Liver (tissue), 9 donors: ENCODE data around the gene BNC2. TPM values are rescaled to one million over a fixed set of nuclear protein-coding genes. Genes with fewer than 3 reads are reported as not detected.
"Not testable (repeated sequence)": the region's sequence is repeated elsewhere in the genome, so short reads cannot be mapped to it uniquely, and the experiment has no call there.

ENCODE experiments used
- DNase-seq: peaks from one replicate; pipeline ENCODE4 v3.0.0-alpha.2; 2017; ENCODE audit warnings: low spot score
- H3K27ac ChIP-seq, 2 donors: one replicate each; pipeline ENCODE4 v1.7.0; 2013; ENCODE audit warnings: inconsistent platforms in 2 of 2, low read length in 2 of 2, control low read depth in 1 of 2, low read depth in 1 of 2, mild to moderate bottlenecking in 1 of 2
- H3K27me3 ChIP-seq, 4 donors: one replicate each; pipeline versions ENCODE4 v1.6.1 to v1.7.0; 2013; ENCODE audit warnings: low read length in 3 of 4, inconsistent platforms in 1 of 4, mild to moderate bottlenecking in 1 of 4, moderate library complexity in 1 of 4; ENCODE audit not compliant: control insufficient read depth in 4 of 4, insufficient read depth in 4 of 4
- H3K36me3 ChIP-seq, 4 donors: one replicate each; pipeline versions ENCODE4 v1.6.1 to v1.7.0; 2013; ENCODE audit warnings: low read length in 3 of 4, mild to moderate bottlenecking in 3 of 4, low read depth in 1 of 4, moderate library complexity in 1 of 4; ENCODE audit not compliant: control insufficient read depth in 4 of 4, insufficient read depth in 3 of 4
- H3K4me1 ChIP-seq, 4 donors: one replicate each; pipeline versions ENCODE4 v1.6.1 to v1.7.0; 2013; ENCODE audit warnings: low read length in 3 of 4, mild to moderate bottlenecking in 3 of 4, moderate library complexity in 1 of 4; ENCODE audit not compliant: control insufficient read depth in 4 of 4, insufficient read depth in 4 of 4
- H3K4me3 ChIP-seq, 3 donors: one replicate each; pipeline versions ENCODE4 v1.6.1 to v1.7.0; 2013; ENCODE audit warnings: low read length in 3 of 3, control low read depth in 1 of 3, low read depth in 1 of 3, mild to moderate bottlenecking in 1 of 3
- H3K9ac ChIP-seq, 2 donors: one replicate each; pipeline ENCODE4 v1.7.0; 2013; ENCODE audit warnings: low read length in 2 of 2, mild to moderate bottlenecking in 2 of 2, moderate library complexity in 2 of 2, control low read depth in 1 of 2, low read depth in 1 of 2
- H3K9me3 ChIP-seq, 4 donors: one replicate each; pipeline versions ENCODE4 v1.6.1 to v1.7.0; 2013; ENCODE audit warnings: low read length in 3 of 4; ENCODE audit not compliant: control insufficient read depth in 4 of 4
- FOXA1 ChIP-seq: IDR thresholded peaks from 2 replicates; pipeline ENCODE4 v1.6.1; 2016; ENCODE audit warnings: antibody characterized with exemption
- FOXA2 ChIP-seq: IDR thresholded peaks from 2 replicates; pipeline ENCODE4 v1.6.1; 2016; ENCODE audit warnings: antibody characterized with exemption
- GABPA ChIP-seq, 2 donors: IDR thresholded peaks in 1 of 2; conservative IDR thresholded peaks in 1 of 2; 2 replicates each; pipeline ENCODE4 v1.6.1; 2016; ENCODE audit warnings: antibody characterized with exemption in 2 of 2, mild to moderate bottlenecking in 1 of 2, moderate library complexity in 1 of 2
- HNF4A ChIP-seq, 2 donors: conservative IDR thresholded peaks; 2 replicates each; pipeline ENCODE4 v1.6.1; 2016; ENCODE audit warnings: antibody characterized with exemption in 2 of 2, mild to moderate bottlenecking in 2 of 2
- HNF4G ChIP-seq: IDR thresholded peaks from 2 replicates; pipeline ENCODE4 v1.6.1; 2016; ENCODE audit warnings: antibody characterized with exemption
- JUND ChIP-seq, 2 donors: IDR thresholded peaks; 2 replicates each; pipeline ENCODE4 v1.6.1; 2016; ENCODE audit warnings: antibody characterized with exemption in 2 of 2
- NR2F2 ChIP-seq: IDR thresholded peaks from 2 replicates; pipeline ENCODE4 v1.6.1; 2016; ENCODE audit warnings: antibody characterized with exemption
- RAD21 ChIP-seq, 2 donors: IDR thresholded peaks; 2 replicates each; pipeline ENCODE4 v1.6.1; 2016; ENCODE audit warnings: antibody characterized with exemption in 2 of 2, mild to moderate bottlenecking in 2 of 2
- RXRA ChIP-seq, 2 donors: IDR thresholded peaks; 2 replicates each; pipeline ENCODE4 v1.6.1; 2017 to 2018; ENCODE audit warnings: antibody characterized with exemption in 2 of 2, mild to moderate bottlenecking in 1 of 2
- SP1 ChIP-seq: IDR thresholded peaks from 2 replicates; pipeline ENCODE4 v1.6.1; 2018; ENCODE audit warnings: antibody characterized with exemption, mild to moderate bottlenecking
- TAF1 ChIP-seq: conservative IDR thresholded peaks from 2 replicates; pipeline ENCODE4 v1.6.1; 2016; ENCODE audit warnings: antibody characterized with exemption, mild to moderate bottlenecking
- YY1 ChIP-seq: IDR thresholded peaks from 2 replicates; pipeline ENCODE4 v1.6.1; 2016; ENCODE audit warnings: antibody characterized with exemption, mild to moderate bottlenecking
- WGBS: extraction: QIAGEN DNeasy Blood & Tissue Kit; methylation state at CpG from one replicate; pipeline ENCODE4 v1.1.7; 2013; 5-methylcytosine and 5-hydroxymethylcytosine counted together
- polyA plus RNA-seq, 2 donors: library from polyadenylated mRNA; stranded (reverse) in 1 of 2; unstranded in 1 of 2; fragments of 200-250 nt in 1 of 2; fragments of >200 nt in 1 of 2; fragmentation: Nextera tagmentation in 1 of 2; extraction: Ambion mirVana in 1 of 2; gene quantifications; one replicate each; pipeline versions ENCODE4 v1.2.1 to v1.2.3, GENCODE V29; 2013 to 2015
- total RNA-seq, 2 donors: library from RNA; depleted of rRNA; stranded (reverse); fragments of >200 nt; gene quantifications; one replicate each; pipeline ENCODE4 v1.2.3, GENCODE V29; 2014
- TF ChIP-seq, protein P1 (sequence below): IDR thresholded peaks from 2 replicates; pipeline ENCODE4 v1.6.1; 2016; ENCODE audit warnings: antibody characterized with exemption
- TF ChIP-seq, protein P2 (sequence below): IDR thresholded peaks from 2 replicates; pipeline ENCODE4 v1.6.1; 2016; ENCODE audit warnings: antibody characterized with exemption
- TF ChIP-seq, protein P3 (sequence below): IDR thresholded peaks from 2 replicates; pipeline ENCODE4 v1.6.1; 2016; ENCODE audit warnings: antibody characterized with exemption, mild to moderate bottlenecking
- TF ChIP-seq, protein P4 (sequence below): fragments of 150-350 bp; IDR thresholded peaks from 2 replicates; pipeline ENCODE4 v1.5.1; 2017; ENCODE audit warnings: improper control_type of control experiment, low read depth, low read length; ENCODE audit not compliant: missing input control
- donor health status: healthy.
- donor health status: healthy.
- donor health status: healthy.
- donor health status: healthy.
- donor health status: healthy.

The BNC2 gene
- total and polyA plus RNA-seq, 4 donors: 0.07 to 0.67 (median 0.08) TPM

DNA sequence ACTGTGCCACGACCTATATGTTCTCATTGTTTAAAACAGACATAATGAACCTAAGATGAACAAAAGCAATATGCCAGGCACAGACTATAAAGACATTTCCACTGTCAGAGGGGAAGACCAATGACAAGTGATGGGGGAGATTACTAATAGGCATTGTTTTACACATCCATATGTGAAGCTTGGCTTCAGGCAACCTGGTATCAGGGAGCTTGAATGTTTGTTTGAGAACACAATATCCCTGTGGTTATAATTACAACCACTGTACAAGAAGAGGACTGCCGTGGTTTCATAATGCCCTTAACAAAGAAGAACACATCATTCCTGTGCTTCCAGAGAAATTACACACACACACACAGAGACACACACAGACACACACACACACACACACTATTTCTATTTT is 385.7 kb downstream of the BNC2 start:
- DNase-seq: no peak
- no peaks in the 10 kb centered on the region for H3K36me3 ChIP-seq
- TF ChIP-seq YY1: no peak
- no peak overlapping the region for H3K27ac ChIP-seq
- WGBS: 87% methylated on average over 2 of the region's 2 CpGs
- no peak overlapping the region for H3K4me3 ChIP-seq
- H3K4me1 ChIP-seq: no peaks in the 10 kb centered on the region
- H3K9ac ChIP-seq: no peak overlapping the region
- no peaks in the 10 kb centered on the region for H3K27me3 ChIP-seq
- H3K9me3 ChIP-seq: no peaks in the 10 kb centered on the region

DNA sequence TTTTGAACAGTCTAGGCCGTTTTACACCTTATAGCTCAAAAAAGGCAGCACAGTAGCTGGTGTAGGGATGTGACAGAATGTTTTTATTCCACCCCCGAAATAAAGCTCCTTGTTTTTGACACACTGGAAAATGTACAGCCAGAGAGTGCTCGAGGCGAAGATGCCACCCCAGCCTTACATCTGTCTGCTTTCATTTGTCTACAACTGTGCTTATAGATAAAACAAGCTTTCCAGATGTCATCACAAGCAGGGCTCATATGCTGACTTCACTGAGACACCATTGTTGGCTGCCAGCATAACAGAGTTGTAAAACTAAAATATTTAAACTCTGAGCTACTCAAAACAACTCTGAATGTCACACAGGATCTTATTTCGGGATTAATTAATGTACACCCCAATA is 386.3 kb downstream of the BNC2 start:
- DNase-seq: no peak
- H3K9ac ChIP-seq: no peak overlapping the region
- no peak overlapping the region for H3K4me3 ChIP-seq
- no peaks in the 10 kb centered on the region for H3K36me3 ChIP-seq
- H3K4me1 ChIP-seq: no peaks in the 10 kb centered on the region
- no peaks in the 10 kb centered on the region for H3K27me3 ChIP-seq
- TF ChIP-seq FOXA1 (no peak), SP1 (no peak)
- 54% methylated on average over 5 of the region's 5 CpGs for WGBS
- H3K9me3 ChIP-seq: no peaks in the 10 kb centered on the region
- H3K27ac ChIP-seq: no peak overlapping the region

DNA sequence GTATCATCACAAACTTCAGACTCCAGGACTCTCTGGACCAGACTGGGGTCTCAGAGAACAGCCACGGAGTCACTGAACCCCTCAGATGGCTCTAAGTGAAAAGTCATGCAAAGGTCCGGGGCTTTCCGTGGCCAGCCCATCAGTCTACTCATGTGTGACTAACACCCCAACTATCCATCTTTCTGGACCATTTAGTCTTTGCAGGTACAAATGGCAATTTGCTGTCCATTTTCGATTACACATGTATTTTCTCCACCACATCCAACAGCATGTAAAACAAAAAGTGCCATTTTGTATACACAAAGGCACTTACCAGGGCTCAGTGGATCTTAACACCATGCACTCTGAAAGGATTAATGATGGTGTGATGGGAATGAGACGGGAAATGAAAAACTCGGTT is 387.7 kb downstream of the BNC2 start:
- H3K27me3 ChIP-seq: no peaks in the 10 kb centered on the region
- no peak overlapping the region for H3K4me3 ChIP-seq
- H3K4me1 ChIP-seq: no peaks in the 10 kb centered on the region
- no peak for TF ChIP-seq JUND (IDR thresholded peaks at IDR 0.05)
- TF ChIP-seq RXRA (IDR thresholded peaks at IDR 0.05): no peak
- H3K36me3 ChIP-seq: no peaks in the 10 kb centered on the region
- H3K9me3 ChIP-seq: no peaks in the 10 kb centered on the region
- no peak overlapping the region for H3K27ac ChIP-seq
- WGBS: 89% methylated on average over 6 of the region's 6 CpGs
- no peak for DNase-seq
- no peak overlapping the region for H3K9ac ChIP-seq

DNA sequence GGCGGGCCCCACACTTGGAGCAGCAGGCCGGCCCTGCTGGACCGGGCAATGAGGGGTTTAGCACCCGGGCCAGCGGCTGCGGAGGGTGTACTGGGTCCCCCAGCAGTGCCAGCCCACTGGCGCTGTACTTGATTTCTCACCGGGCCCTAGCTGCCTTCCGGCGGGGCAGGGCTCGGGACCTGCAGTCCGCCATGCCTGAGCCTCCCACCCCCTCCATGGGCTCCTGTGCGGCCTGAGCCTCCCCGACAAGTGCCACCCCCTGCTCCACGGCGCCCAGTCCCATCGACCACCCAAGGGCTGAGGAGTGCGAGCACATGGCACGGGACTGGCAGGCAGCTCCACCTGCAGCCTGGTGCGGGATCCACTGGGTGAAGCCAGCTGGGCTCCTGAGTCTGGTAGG is 389.9 kb downstream of the BNC2 start:
- 97% methylated on average over 20 of the region's 20 CpGs for WGBS
- not testable (repeated sequence) for DNase-seq, H3K4me3 ChIP-seq

DNA sequence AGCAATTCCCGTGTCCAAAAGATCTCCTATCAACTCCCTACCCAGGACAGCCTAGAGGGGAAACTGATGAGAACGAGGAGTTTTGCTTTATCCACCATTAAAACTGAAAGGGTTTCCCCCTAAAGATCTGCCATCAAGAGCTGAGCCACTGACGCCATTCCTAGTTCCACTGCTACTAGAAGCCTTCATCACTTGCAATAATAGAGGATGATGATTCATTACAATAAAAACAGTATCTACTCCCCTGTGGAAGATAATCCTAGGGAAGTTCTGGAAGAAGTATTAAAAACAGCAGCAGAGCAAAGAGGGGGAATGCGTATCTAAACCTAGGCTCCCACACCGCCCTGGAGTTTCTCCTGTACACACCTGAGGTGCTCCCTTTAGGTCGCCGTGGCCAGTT is 394.5 kb downstream of the BNC2 start:
- no peak overlapping the region for H3K4me3 ChIP-seq
- H3K9me3 ChIP-seq: no peaks in the 10 kb centered on the region
- H3K27ac ChIP-seq: no peak overlapping the region

More for the DNA sequence above, 389.9 kb downstream of the BNC2 start:
- not testable (repeated sequence) for H3K9ac ChIP-seq, H3K36me3 ChIP-seq, H3K9me3 ChIP-seq, H3K4me1 ChIP-seq, H3K27me3 ChIP-seq, H3K27ac ChIP-seq

More for the DNA sequence above, 394.5 kb downstream of the BNC2 start:
- no peak overlapping the region for H3K9ac ChIP-seq
- H3K36me3 ChIP-seq: no peaks in the 10 kb centered on the region
- no peaks in the 10 kb centered on the region for H3K4me1 ChIP-seq
- H3K27me3 ChIP-seq: no peaks in the 10 kb centered on the region
- WGBS: 84% methylated on average over 7 of the region's 7 CpGs
- no peak for DNase-seq
- TF ChIP-seq GABPA (IDR thresholded peaks at IDR 0.05 in 1 of 2, conservative IDR thresholded peaks at IDR 0.05 in 1 of 2) (no peak), SP1 (no peak), TAF1 (no peak), FOXA1 (no peak), HNF4G (no peak), NR2F2 (no peak), YY1 (no peak), JUND (IDR thresholded peaks at IDR 0.05) (no peak), RAD21 (IDR thresholded peaks at IDR 0.05) (no peak), HNF4A (conservative IDR thresholded peaks at IDR 0.05) (no peak), FOXA2 (no peak)
- TF ChIP-seq, protein P1, sequence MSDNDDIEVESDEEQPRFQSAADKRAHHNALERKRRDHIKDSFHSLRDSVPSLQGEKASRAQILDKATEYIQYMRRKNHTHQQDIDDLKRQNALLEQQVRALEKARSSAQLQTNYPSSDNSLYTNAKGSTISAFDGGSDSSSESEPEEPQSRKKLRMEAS: no peak
- TF ChIP-seq, protein P2, sequence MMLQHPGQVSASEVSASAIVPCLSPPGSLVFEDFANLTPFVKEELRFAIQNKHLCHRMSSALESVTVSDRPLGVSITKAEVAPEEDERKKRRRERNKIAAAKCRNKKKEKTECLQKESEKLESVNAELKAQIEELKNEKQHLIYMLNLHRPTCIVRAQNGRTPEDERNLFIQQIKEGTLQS: no peak
- TF ChIP-seq, protein P3, sequence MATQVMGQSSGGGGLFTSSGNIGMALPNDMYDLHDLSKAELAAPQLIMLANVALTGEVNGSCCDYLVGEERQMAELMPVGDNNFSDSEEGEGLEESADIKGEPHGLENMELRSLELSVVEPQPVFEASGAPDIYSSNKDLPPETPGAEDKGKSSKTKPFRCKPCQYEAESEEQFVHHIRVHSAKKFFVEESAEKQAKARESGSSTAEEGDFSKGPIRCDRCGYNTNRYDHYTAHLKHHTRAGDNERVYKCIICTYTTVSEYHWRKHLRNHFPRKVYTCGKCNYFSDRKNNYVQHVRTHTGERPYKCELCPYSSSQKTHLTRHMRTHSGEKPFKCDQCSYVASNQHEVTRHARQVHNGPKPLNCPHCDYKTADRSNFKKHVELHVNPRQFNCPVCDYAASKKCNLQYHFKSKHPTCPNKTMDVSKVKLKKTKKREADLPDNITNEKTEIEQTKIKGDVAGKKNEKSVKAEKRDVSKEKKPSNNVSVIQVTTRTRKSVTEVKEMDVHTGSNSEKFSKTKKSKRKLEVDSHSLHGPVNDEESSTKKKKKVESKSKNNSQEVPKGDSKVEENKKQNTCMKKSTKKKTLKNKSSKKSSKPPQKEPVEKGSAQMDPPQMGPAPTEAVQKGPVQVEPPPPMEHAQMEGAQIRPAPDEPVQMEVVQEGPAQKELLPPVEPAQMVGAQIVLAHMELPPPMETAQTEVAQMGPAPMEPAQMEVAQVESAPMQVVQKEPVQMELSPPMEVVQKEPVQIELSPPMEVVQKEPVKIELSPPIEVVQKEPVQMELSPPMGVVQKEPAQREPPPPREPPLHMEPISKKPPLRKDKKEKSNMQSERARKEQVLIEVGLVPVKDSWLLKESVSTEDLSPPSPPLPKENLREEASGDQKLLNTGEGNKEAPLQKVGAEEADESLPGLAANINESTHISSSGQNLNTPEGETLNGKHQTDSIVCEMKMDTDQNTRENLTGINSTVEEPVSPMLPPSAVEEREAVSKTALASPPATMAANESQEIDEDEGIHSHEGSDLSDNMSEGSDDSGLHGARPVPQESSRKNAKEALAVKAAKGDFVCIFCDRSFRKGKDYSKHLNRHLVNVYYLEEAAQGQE: no peak
- TF ChIP-seq, protein P4, sequence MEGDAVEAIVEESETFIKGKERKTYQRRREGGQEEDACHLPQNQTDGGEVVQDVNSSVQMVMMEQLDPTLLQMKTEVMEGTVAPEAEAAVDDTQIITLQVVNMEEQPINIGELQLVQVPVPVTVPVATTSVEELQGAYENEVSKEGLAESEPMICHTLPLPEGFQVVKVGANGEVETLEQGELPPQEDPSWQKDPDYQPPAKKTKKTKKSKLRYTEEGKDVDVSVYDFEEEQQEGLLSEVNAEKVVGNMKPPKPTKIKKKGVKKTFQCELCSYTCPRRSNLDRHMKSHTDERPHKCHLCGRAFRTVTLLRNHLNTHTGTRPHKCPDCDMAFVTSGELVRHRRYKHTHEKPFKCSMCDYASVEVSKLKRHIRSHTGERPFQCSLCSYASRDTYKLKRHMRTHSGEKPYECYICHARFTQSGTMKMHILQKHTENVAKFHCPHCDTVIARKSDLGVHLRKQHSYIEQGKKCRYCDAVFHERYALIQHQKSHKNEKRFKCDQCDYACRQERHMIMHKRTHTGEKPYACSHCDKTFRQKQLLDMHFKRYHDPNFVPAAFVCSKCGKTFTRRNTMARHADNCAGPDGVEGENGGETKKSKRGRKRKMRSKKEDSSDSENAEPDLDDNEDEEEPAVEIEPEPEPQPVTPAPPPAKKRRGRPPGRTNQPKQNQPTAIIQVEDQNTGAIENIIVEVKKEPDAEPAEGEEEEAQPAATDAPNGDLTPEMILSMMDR: no peak
